ENCODE data around the gene KAT6B. TPM values are rescaled to one million over a fixed set of nuclear protein-coding genes. Genes with fewer than 3 reads are reported as not detected.

Gene KAT6B
- total and polyA plus RNA-seq, 11 donors: 10.4 to 61.3 (median 42.9) TPM

- intact Hi-C loops (cut with DNase I): no loop called here
- Histone ChIP-seq H3K9me3 (peaks cover 0 to 5% (median 0%) of the 10 kb centered on the region in 12 donors), H3K27me3 (no peaks in the 10 kb centered on the region), H3K4me1 (peaks cover 0 to 48% (median 27%) of the 10 kb centered on the region in 12 donors), H3K36me3 (no peaks in the 10 kb centered on the region), H3K4me3 (no peak overlapping the region), H3K27ac (peak overlapping the region in 3 of 12 donors; percentile 9 to 39 (median 25))
- TF ChIP-seq CTCF (IDR thresholded peaks at IDR 0.05) (no peak), POLR2A (IDR thresholded peaks at IDR 0.05) (no peak)
- ATAC-seq (no peak), DNase-seq (no peak)
- 23 to 49% (median 42%) methylated on average over 1 of the region's 1 CpG for WGBS, 4 donors
Measured at GRCh38 chr10:74831518-74832120, 5.2 kb downstream of the KAT6B start.

DNA sequence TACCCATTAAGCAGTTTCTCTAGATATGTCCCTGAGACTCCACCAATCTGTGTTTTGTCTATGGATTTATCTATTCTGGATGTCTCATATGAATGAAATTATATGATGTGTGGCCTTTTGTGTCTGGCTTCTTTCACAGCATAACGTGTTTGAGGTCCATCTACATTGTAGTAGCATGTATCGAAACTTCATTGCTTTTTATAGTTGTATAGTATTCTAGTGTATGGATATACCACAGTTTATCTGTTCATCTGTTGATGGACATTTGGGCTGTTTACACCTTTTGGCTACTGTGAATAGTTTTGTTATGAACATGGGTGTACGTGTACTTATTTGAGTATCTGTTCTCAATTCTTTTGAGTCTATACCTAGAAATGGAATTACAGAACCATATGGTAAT is 9.6 kb downstream of the KAT6B start:
- TF ChIP-seq POLR2A (IDR thresholded peaks at IDR 0.05): no peak
- no peak for TF ChIP-seq CTCF (IDR thresholded peaks at IDR 0.05)
- Histone ChIP-seq H3K27me3 (no peaks in the 10 kb centered on the region), H3K27ac (peak overlapping the region in 1 of 12 donors; percentile 39), H3K4me1 (peaks cover 0 to 69% (median 33%) of the 10 kb centered on the region in 12 donors), H3K9me3 (peaks cover 0 to 5% (median 0%) of the 10 kb centered on the region in 12 donors), H3K4me3 (no peak overlapping the region), H3K36me3 (peaks cover 0 to 12% (median 0%) of the 10 kb centered on the region in 9 donors)
- no peak for DNase-seq
- WGBS, 4 donors: 97 to 99% (median 98%) methylated on average over 3 of the region's 3 CpGs
- intact Hi-C loops (cut with DNase I): no loop called here
- no peak for ATAC-seq

DNA sequence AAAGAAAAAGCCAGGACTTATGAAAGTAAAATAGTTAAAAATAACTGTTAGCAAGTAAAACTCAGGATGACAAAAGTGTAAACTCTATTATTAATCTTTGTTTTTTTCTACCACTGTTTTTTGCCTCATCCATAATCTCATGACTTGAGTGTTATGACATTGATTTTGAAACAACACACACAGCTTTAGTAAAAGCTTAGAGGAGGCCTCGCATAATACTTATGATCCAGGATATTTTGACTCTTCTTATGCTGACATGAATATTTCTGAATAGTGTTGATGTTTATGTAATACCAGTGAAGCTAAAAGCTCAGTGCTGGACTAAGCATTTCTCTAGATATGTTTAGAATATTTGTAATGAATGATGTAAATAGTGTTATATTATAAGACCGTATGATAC is 10.5 kb downstream of the KAT6B start:
- TF ChIP-seq POLR2A (IDR thresholded peaks at IDR 0.05) (no peak), CTCF (IDR thresholded peaks at IDR 0.05) (no peak)
- H3K27me3 ChIP-seq: no peaks in the 10 kb centered on the region
- H3K36me3 ChIP-seq: peaks cover 0 to 12% (median 0%) of the 10 kb centered on the region in 9 donors
- H3K4me1 ChIP-seq: peaks cover 0 to 72% (median 39%) of the 10 kb centered on the region in 12 donors
- ATAC-seq (no peak), DNase-seq (no peak)
- H3K4me3 ChIP-seq: no peak overlapping the region
- 45 to 61% (median 55%) methylated on average over 2 of the region's 2 CpGs for WGBS, 4 donors
- intact Hi-C loops (cut with DNase I): no loop called here
- peak overlapping the region in 4 of 12 donors; percentile 4 to 24 (median 18) for H3K27ac ChIP-seq
- H3K9me3 ChIP-seq: peaks cover 0 to 5% (median 0%) of the 10 kb centered on the region in 12 donors

- Histone ChIP-seq H3K4me1 (peaks cover 0 to 73% (median 47%) of the 10 kb centered on the region in 12 donors), H3K27me3 (no peaks in the 10 kb centered on the region), H3K4me3 (no peak overlapping the region), H3K9me3 (peaks cover 0 to 5% (median 0%) of the 10 kb centered on the region in 12 donors), H3K36me3 (peaks cover 0 to 14% (median 3%) of the 10 kb centered on the region in 9 donors), H3K27ac (peak overlapping the region in 1 of 12 donors; percentile 10)
- TF ChIP-seq CTCF (IDR thresholded peaks at IDR 0.05) (no peak), POLR2A (IDR thresholded peaks at IDR 0.05) (no peak)
- intact Hi-C loops (cut with DNase I): no loop called here
- ATAC-seq: no peak
- DNase-seq: no peak
- WGBS, 4 donors: 54 to 64% (median 60%) methylated on average over 4 of the region's 4 CpGs
Measured at GRCh38 chr10:74837743-74838142, 11.3 kb downstream of the KAT6B start.
